ENCODE measurements around the gene PROX1.

GRCh38 chr1:213988507-213989001 lies 781 bp downstream of the PROX1 start:
- TF ChIP-seq CTCF (conservative IDR thresholded peaks at IDR 0.05 in 1 of 2, IDR thresholded peaks at IDR 0.05 in 1 of 2; ENCODE audit: low read depth in 1 of 2, low read length in 2 of 2) (no peak), EZH2 (IDR thresholded peaks at IDR 0.05; ENCODE audit: low read length, missing control alignments) (no peak)
